Activated CD8-positive, alpha-beta memory T cell treated with anti-CD3 and anti-CD28 coated beads, Interleukin-2, amount 50 U/mL, for 24 hours (primary cell): ENCODE results near the gene ANKS3.
"Not testable (repeated sequence)": the region's sequence is repeated elsewhere in the genome, so short reads cannot be mapped to it uniquely, and the experiment has no call there.

Source experiments
- DNase-seq: peaks from one replicate; pipeline ENCODE4 v3.0.0-alpha.2; 2020; ENCODE audit errors: extremely low read depth

Gene ANKS3

DNA sequence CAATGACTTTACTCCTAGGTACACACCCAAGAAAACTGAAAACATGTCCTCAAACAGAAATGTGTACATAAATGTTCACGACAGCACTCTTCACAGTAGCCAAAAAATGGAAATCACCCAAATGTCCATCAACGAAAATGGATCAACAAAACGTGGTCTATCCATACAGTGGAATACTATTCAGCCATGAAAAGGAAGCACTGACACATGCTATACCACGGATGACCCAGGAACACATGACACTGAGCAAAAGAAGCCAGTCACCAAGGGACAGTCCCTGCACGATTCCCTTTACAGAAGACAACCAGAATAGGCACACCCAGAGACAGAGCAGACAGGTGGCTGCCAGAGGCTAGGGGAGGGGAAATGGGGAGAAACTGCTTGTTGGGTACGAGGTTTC lies 21.6 kb upstream of the ANKS3 start:
- DNase-seq = no peak

DNA sequence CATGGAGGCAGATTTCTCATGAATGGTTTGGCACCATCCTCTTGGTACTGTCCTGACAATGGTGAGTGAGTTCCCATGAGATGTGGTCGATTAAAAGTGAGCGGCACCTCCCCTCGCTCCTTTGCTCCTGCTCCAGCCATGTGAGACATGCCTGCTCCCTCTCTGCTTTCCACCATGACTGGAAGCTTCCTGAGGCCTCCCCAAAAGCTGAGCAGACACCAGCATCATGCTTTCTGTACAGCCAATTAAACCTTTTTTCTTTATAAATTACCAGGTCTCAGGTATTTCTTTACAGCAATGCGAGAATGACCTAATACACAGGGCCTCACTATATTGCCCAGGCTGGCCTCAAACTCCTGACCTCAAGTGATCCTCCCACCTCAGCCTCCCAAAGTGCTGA lies 20.8 kb upstream of the ANKS3 start:
- no peak for DNase-seq

DNA sequence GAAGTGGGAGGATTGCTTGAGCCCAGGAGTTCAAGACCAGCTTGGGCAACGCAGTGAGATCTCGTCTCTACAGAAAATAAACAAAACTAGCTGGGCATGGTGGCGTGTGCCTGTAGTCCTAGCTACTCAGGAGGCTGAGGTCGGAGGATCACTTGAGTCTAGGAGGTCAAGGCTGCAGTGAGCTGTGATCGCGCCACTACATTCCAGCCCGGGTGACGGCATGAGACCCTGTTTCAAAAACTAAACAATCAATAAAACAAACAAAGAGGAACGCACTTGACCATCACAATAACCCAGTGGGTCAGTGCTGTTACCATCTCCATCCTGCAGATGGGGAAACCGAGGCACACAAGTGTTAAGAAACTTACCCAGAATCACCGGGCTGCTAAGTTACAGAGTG lies 19.2 kb upstream of the ANKS3 start:
- DNase-seq = no peak

DNA sequence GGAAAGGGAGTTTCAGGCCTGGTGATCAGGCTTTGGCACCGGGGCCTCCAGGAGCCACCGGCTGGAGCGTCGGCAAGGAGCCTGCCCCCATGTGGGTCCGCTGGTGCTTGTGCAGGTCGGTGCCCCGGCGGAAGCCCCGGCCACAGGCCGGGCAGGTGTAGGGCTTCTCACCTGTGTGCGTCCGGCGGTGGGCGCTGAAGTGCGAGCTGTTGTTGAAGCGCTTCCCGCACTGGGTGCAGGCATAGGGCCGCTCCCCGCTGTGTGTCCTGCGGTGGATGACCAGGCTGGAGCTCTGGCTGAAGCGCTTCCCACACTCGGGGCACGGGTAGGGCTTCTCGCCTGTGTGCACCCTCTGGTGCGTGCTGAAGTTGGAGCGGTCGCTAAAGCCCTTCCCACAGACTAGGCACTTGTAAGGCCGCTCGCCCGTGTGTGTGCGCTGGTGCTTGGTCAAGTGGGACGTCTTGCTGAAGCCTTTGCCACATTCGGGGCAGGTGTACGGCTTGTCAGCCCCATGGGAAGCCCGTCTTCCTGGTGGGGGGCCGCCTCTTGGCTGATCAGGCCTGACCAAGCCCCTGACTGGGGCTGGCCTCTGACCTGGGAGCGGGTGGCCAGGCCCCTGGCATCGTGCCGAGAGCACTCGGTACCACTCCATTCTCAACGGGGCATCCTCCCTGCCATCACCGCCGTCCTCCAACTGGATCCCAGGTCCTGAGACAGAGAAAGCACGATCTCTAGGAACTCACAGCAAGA lies 18.5 kb upstream of the ANKS3 start:
- DNase-seq = no peak

DNA sequence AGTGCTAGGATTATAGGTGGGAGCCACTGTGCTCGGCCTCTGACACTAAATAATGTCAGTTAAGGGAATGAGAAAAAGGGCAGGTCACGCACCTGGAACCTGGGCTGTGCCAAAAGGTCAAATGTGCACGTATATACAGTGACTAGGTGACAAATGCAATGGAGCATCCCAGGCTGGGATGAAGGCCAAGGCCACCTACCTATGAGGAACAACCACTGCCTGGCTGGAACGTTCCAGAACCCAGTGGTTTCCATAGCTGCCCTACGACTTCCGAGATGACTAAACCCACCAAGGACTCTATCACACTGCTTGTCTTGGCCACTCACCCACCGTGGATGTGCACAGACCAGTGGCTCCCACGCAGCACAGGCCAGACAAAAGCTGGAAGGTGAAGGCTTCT lies 16.8 kb upstream of the ANKS3 start:
- no peak for DNase-seq

DNA sequence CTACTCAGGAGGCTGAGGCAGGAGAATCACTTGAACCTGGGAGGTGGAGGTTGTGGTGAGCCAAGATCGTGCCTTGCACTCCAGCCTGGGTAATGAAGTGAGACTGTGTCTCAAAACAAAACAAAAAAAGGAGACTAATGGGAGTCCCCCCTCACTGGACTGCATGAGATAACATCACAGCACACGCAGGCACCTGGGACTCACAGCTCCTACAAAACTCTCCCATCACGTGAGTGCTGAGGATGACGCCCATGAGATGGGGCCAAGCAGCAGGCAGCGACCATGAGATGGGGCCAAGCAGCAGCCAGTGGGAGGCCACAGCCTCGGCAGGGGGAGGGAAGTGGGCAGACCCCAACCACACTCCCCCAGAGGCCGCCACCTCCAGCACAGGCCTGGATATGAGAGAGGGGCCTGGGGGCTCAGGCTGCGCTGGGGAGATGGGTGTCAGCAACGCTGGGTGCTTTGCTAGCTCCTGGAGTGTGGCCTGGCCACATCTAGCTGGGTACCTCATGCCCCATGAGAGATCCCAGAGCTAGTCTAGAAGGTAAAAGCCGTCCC lies 15.7 kb upstream of the ANKS3 start:
- DNase-seq = no peak

DNA sequence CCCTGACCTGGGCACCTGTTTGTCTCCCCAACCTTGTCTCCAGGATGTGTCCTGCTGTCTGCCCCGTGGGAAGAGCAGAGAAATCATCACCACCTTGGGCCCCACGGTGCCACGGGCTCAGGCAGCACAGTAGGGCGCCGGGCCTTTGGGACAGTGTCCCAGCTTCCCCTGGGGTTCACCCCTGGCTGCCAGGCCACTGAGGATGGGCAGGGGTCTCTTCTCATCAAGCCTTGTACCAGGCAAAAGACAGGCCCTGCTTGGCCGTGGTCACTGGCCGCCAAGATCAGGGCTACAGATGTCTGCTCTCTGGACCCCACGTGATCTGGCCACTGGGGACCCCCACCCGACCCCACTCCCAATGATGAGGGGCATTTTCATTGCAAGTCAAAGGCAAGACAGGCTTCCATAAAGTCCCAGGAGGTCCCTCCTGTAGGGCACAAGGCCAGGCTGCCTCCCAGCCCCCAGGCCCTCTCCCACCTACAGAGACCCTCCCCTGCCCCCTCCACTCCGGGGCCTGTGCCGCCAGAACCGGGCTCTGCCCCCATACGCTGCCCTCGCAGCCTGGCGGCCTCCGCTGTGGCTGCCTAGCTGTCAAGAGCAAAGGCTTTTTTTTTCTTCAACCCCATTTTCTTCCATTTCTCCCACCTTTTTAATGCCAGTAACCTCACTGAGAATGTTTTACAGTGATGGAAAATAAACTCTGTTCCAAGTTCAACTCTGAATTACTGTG lies 14.8 kb upstream of the ANKS3 start:
- no peak for DNase-seq

DNA sequence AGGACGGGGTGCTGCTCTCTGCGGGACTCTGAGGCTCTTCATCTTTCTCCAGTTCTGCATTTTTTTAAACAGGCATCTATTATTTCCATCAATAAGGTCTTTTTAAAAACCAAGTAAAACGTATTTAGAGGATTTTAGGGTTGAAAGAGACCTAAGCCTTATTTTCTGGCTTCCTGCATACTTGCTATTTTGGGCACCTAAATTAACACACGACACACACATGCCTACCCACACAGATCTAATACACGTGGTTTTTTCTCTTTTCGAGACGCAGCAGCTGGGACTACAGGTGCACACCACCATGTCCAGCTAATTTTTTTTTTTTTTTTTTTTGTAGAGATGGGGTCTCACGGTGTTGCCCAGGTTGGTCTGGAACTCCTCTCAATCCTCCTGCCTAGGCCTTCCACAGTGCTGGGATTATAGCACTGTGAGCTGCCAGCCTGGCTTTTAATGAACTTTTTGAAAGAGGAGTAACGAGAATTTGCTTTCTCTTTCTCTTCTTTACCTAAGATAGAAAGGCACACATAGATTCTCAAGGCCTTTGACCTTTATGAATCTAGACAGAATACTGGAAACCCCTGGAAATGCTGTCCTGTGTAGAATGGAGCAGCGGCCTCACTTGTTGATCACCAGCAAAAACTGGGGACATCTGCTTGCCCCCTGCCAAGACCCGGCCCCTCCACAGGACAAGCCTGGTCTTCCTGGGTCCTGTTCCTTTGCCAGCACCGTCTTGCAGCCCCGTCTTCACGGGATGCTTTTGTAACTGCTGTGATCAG lies 14.0 kb upstream of the ANKS3 start:
- no peak for DNase-seq

DNA sequence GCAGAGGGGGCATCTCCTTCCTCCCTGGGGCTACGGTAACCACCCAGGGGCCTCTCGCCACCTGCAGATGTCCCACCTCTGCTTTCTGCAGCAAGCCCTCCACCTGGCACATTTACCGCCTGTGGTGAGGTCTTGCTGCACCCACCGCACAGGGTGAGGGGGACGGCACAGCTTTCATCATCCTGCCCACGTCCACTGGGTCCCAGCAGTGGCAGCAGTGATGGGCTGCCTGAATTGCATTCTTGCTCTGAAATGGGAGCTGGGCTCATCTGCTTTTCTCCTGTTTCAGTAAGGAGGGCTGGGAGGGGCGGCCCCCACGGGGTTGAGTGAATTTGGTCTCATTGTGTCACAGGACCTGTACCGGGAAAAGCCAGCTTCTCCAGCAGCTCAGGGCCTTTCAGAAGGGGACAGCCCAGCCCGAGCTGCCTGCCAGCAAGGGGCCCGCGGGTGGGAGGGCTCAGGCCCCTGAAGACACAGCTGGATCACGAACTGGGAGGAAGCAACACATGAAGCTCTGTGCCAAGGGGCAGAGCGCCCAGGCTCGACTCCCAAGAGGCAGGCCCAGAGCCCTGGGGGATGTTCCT lies 13.0 kb upstream of the ANKS3 start:
- no peak for DNase-seq

DNA sequence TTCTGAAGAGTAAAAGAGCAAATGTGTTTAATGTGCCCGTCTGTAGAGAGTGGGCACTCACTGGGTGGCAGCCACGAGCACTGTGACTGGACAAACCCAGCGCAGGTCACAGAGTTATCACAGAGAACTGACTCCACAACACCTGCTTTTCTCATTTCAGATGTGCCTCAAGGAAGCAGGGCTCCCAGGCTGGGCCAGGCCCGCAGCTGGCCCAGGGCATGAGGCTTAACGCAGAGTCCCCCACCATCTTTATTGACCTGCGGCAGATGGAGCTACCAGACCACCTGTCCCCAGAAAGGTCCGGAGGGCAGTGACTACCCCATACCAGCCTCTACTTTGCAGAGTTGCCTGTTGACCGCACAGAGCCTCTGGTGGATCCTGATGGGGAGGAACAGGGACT lies 12.1 kb upstream of the ANKS3 start:
- DNase-seq = no peak

DNA sequence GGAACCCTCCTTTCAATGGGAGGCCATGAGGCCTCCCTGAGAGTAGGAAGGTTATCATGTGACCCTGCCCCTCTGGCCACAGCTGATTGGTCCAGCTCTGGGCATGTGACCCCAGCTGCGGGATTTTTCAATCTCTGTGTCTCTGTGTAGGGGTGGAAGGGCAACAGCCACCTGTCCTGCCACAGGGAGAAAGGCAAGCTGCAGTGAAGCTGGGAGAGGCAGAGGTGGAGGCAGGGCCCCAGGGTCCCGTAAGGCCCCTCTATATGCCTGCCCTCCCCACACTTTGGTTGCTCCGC lies 11.2 kb upstream of the ANKS3 start:
- no peak for DNase-seq

DNA sequence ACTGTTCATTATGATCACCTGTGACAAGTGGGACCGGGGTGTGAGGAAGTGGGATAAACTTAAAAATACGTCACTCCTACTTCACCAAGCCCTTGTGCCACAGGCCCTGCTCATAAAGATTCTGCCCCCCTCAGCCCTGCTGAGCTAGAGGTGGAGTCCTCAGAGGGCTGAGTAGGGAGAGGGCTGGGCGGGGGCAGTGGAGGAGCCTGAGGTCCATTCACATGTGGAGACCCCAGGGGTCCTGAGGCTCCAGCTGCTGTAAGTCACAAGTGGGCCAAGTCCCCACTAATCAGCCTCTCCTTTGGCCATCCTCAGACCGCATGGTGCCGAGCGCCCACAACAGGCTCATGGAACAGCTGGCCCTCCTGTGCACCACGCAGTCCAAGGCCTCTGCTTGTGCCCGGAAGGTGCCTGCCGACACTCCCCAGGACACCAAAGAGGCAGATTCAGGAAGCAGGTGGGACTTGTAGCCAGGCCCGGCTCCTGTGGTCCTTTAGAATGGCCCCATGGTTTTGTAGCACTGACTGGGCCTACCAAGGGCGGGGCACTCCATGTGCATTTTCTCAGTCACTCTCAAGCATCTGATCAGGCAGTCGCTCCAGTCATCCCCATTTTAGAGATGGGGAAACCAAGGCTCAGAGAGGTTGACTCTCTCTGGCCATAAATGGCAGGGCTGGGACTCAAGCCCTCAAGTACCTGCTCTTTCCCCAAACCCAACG lies 10.6 kb upstream of the ANKS3 start:
- no peak for DNase-seq

DNA sequence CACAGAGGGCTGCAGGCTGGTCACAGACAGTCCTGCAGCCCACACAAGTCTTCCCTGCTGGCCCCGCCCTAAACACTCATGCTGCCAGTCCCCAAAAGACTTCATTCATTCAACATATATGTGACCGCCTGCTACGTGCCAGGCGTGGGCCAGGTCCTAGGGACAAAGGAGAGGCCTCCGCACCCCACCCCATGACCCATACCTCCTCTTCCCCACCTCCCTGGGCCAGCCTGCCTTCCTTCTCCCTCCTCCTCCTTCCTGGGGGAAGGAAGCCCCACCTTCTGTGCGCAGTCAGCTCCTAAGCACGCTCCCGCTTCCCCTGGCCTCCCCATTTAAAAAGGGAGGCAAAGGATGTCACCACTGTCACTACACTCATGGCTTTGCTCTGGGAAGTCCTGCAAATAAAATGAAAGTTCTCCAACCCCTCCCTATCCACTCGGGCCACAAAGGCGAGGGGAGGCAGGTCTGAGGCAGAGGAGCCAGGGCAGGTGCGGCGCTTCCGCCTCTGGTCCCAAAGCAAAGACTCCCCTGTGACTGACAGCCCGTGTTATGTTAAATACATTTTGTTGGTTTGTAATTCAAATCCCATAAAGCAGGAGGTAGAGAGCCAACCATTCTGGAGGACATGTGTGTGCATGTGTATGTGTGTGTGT lies 9.3 kb upstream of the ANKS3 start:
- DNase-seq = no peak

DNA sequence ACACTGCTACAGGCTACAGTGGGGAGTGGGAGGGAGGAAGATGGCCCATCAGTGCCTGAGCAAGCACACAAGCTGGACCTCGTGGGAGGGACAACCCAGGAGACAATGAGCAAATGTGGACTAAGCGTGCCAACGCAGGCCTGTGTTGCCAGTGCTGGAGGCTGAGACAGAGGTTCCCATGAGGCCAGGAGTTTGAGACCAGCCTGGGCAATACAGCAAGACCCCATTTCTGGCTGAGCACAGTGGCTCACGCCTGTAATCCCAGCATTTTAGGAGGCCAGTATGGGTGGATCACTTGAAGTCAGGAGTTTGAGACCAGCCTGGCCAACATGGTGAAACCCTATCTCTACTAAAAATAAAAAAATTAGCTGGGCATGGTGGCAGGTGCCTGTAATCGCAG lies 4.3 kb upstream of the ANKS3 start:
- not testable (repeated sequence) for DNase-seq

DNA sequence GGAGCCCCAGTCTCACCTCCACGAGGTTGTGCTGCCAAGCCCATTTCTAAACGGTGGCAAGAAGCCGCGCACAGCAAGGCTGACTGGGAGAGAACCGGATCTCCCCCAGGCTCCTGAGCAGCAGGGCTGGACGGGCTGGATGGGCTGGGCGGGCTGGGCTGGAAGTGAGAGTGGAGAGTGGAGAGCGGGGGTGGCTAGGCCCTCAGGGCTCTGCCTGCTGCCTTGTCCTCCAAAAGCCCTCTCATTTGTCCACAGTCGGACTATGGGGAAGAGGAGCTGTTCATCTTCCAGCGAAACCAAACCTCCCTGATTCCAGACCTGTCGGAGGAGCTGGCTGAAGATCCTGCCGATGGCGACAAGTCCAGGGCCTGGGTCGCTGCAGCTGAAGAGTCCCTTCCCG lies 3.5 kb upstream of the ANKS3 start:
- DNase-seq = no peak

DNA sequence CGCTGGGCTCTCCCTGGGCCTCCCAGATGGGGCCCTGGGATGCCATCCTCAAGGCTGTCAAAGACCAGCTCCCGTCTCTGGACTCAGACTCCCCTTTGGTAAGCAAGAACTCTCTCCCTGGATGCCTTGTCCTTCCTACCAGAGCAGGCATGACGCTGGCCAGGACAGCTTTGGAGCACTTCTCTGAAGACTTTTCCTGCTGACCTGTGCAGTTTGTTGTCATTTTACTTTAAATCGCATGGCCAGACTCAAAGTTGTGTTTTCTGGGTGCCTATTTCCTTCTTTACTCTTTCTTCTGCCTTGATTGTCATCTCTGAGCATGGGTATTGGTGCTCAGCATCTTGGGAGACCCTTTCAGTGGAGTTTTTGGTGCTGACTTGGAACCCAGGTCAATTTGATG lies 2.5 kb upstream of the ANKS3 start:
- DNase-seq = no peak

DNA sequence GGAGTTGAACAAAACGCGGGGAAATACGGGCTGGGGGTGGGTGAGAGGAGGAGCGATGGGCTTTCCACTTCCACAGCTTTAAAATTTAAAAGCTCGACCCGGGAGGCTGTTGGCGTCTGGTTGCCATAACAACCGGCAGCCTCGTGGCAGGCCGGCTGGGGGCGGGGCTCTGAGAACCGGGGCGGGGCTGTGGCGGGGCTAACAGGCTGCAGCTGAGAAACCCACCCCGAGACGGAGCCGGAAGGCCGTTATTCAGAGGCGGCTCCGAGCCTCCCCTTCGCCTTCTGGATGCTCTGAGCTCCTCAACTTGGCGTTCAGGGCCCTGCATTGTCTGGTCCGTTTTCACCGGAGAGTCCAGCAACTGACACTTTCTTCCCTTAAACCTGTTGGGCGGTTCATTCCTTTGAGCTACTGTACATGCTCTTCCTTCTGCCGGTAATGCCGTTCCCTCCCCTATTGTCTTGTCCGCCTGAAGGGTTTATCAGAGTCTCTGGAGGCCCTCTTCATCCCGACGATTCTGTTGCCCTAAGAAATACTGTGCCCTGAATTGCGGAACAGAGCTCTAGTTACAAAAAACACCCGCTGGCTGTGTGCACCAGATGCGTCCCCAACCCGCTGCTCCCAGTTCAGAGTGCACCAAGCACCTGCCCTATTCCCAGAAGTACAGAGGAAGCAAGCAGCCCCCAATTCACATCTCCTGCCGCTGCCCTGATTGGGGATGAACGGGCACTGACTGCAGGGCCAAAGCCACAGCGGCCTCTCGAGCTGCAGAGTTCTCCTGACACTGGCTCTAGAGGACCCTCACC lies 862 bp upstream of the ANKS3 start:
- DNase-seq = peak; percentile 79

DNA sequence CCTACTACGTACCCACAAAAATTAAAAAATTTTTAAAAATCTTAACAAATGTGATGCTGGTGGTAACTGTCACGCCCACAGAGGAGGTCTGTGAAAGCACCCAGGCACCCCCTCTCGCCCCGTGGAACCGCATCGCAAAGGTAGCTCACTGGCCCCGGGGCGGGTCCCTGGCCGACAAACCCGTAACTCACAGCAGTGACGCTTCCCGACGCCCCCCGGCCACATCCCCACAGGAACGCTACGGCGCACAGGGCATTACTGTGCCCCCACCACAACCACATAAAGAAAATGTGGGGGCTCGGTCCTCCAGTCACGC lies 366 bp downstream of the ANKS3 start:
- no peak for DNase-seq

DNA sequence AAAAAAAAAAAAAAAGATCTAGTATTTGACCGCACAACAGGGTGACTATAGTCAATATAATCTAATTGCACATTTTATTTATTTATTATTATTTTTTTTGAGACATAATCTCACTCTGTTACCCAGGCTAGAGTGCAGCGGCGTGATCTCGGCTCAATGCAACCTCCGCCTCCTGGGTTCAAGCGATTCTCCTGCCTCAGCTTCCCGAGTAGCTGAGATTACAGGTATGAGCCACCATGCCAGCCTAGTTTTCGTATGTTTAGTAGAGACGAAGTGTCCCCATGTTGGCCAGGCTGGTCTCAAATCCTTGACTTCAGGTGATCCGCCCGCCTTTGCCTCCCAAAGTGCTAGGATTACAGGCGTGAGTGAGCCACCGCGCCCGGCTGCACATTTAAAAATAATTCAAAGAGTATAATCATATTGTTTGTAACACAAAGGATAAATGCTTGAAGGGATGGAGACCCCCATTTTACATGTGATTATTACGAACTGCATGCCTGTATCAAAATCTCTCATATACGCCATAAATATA lies 794 bp downstream of the ANKS3 start:
- no peak for DNase-seq

DNA sequence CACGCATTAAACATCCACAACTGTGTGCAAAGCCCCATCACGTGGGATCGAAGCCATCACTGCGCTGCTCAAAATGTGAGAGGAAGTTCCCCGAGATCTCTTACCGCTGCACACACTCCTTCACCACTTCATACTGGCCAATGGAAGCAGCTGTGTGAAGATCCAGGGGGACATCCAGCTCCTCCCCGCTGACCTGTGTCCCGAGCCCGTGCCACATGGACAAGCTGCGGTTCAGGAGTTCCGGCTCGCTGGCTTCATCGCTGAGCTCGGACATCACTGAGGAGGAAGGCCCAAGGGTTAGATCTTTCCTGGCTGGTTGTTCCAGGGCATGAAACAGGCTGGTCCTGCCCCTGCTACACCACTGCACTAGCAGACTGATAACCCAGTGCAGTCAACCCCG lies 4.2 kb downstream of the ANKS3 start:
- DNase-seq = no peak
